ENCODE data around the gene OR2C1.

The OR2C1 gene

GRCh38 chr16:3355589-3355988, at the start of gene OR2C1:
Gene OR2C1 (plus strand): TSS chr16:3355889. CDS start chr16:3355941, 52 bp downstream.
- no peak for DNase-seq (ENCODE audit: low spot score)

- no peak for DNase-seq (ENCODE audit: low spot score)
These were observed 49.6 kb upstream of the OR2C1 start for GRCh38 chr16:3306078-3306477.

GRCh38 chr16:3311496-3311895, 44.2 kb upstream of the OR2C1 start:
- DNase-seq (ENCODE audit: low spot score), result no peak

GRCh38 chr16:3317315-3317999, 38.2 kb upstream of the OR2C1 start:
- DNase-seq (ENCODE audit: low spot score), result peak; percentile 6

GRCh38 chr16:3321816-3322215, 33.9 kb upstream of the OR2C1 start:
- no peak for DNase-seq (ENCODE audit: low spot score)

GRCh38 chr16:3327514-3327913, 28.2 kb upstream of the OR2C1 start:
- DNase-seq (ENCODE audit: low spot score), result no peak

- DNase-seq (ENCODE audit: low spot score), result no peak
These were observed 27.6 kb upstream of the OR2C1 start for GRCh38 chr16:3328104-3328503.

GRCh38 chr16:3328643-3329042, 27.0 kb upstream of the OR2C1 start:
- no peak for DNase-seq (ENCODE audit: low spot score)

GRCh38 chr16:3346041-3346440, 9.6 kb upstream of the OR2C1 start:
- DNase-seq (ENCODE audit: low spot score), result no peak

- DNase-seq (ENCODE audit: low spot score), result no peak
These were observed 8.1 kb upstream of the OR2C1 start for GRCh38 chr16:3347586-3347985.

GRCh38 chr16:3348547-3349167, 7.0 kb upstream of the OR2C1 start:
- DNase-seq (ENCODE audit: low spot score), result no peak

GRCh38 chr16:3349175-3349574, 6.5 kb upstream of the OR2C1 start:
- no peak for DNase-seq (ENCODE audit: low spot score)

GRCh38 chr16:3356118-3356517, 429 bp downstream of the OR2C1 start:
- DNase-seq (ENCODE audit: low spot score), result no peak

GRCh38 chr16:3358871-3359270, 3.2 kb downstream of the OR2C1 start:
- no peak for DNase-seq (ENCODE audit: low spot score)

- DNase-seq (ENCODE audit: low spot score), result no peak
These were observed 7.2 kb downstream of the OR2C1 start for GRCh38 chr16:3362931-3363330.

- DNase-seq (ENCODE audit: low spot score), result peak; percentile 18
These were observed 8.1 kb downstream of the OR2C1 start for GRCh38 chr16:3363793-3364192.

- DNase-seq (ENCODE audit: low spot score), result peak; percentile 98
These were observed 9.2 kb downstream of the OR2C1 start for GRCh38 chr16:3364774-3365427.

- no peak for DNase-seq (ENCODE audit: low spot score)
These were observed 13.4 kb downstream of the OR2C1 start for GRCh38 chr16:3369073-3369472.

- no peak for DNase-seq (ENCODE audit: low spot score)
These were observed 20.0 kb downstream of the OR2C1 start for GRCh38 chr16:3375680-3376079.

- DNase-seq (ENCODE audit: low spot score), result no peak
These were observed 22.2 kb downstream of the OR2C1 start for GRCh38 chr16:3377917-3378316.

- no peak for DNase-seq (ENCODE audit: low spot score)
These were observed 27.4 kb downstream of the OR2C1 start for GRCh38 chr16:3383045-3383448.

- DNase-seq (ENCODE audit: low spot score), result no peak
These were observed 32.6 kb downstream of the OR2C1 start for GRCh38 chr16:3388325-3388724.

GRCh38 chr16:3389663-3390338, 34.1 kb downstream of the OR2C1 start:
- DNase-seq (ENCODE audit: low spot score), result no peak
